Motor neuron (in vitro differentiated cells): Measurements from ENCODE around the gene SLC25A43. TPM values are rescaled to one million over a fixed set of nuclear protein-coding genes. Genes with fewer than 3 reads are reported as not detected.
"Not testable (repeated sequence)": the region's sequence is repeated elsewhere in the genome, so short reads cannot be mapped to it uniquely, and the experiment has no call there.

Source experiments
- ATAC-seq, 8 experiments: fragments of 200-7000 bp; cut with Tn5 transposase; replicated peaks in 6 of 8; 2 replicates each; pipeline ENCODE4 v1.8.0; 2021; ENCODE audit warnings: mild to moderate bottlenecking in 8 of 8, moderate library complexity in 8 of 8
- H3K27ac ChIP-seq, 2 donors: fragments of 250-450 bp; sonication (Bioruptor Pico); 2 replicates each; pipeline ENCODE4 v1.9.0; 2021; ENCODE audit warnings: antibody characterized with exemption in 2 of 2, mild to moderate bottlenecking in 2 of 2, moderate library complexity in 1 of 2
- H3K4me1 ChIP-seq, 2 donors: fragments of 250-450 bp; sonication (Bioruptor Pico); replicated peaks in 1 of 2; 2 replicates each; pipeline ENCODE4 v1.6.1; 2021; ENCODE audit warnings: antibody characterized with exemption in 2 of 2, mild to moderate bottlenecking in 2 of 2, moderate library complexity in 1 of 2
- H3K4me3 ChIP-seq, 5 donors: fragments of 250-450 bp; sonication (Bioruptor Pico); 2 replicates each; pipeline ENCODE4 v1.9.0; 2021; ENCODE audit warnings: antibody characterized with exemption in 5 of 5, mild to moderate bottlenecking in 5 of 5, moderate library complexity in 4 of 5
- WGBS, 10 experiments: fragments of 450-650 bp; shearing (Covaris generic); methylation state at CpG; one replicate each; pipeline ENCODE4 v1.0.0; 2022; 5-methylcytosine and 5-hydroxymethylcytosine counted together
- in situ Hi-C, 9 experiments: fragments of 400-800 bp; cut with MboI; loops; one replicate each; pipeline ENCODE4 v1.15.0; 2021; ENCODE audit warnings: low sequenced_read_pairs in 9 of 9, low pct_unique_long_range_greater_than_20kb in 2 of 9; ENCODE audit not compliant: unreplicated experiment in 9 of 9
- total RNA-seq, 8 experiments: library from RNA; unstranded; fragments of 300-600 nt; gene quantifications; 2 replicates each; pipeline versions ENCODE4 v1.2.3 to v1.2.4, GENCODE V29; 2022

The SLC25A43 gene
- total RNA-seq, 8 experiments from 2014 or later, result 0.16 to 8.3 (median 2.1) TPM

GRCh38 chrX:119417376-119417775, 18.2 kb downstream of the SLC25A43 start:
- WGBS, 10 experiments, result 40 to 100% (median 71%) methylated on average over 1 to 3 of the region's 4 CpGs; no CpG with 5 or more reads in 6 of the 10 experiments

GRCh38 chrX:119417842-119418241, 18.7 kb downstream of the SLC25A43 start:
- in situ Hi-C loops, result no loop called here
- H3K4me1 ChIP-seq, result no peaks in the 10 kb centered on the region
- H3K4me3 ChIP-seq, result no peak overlapping the region
- no peak overlapping the region for H3K27ac ChIP-seq
- peak in 1 of 8 experiments; percentile 25 for ATAC-seq
- WGBS, 10 experiments, result 0 to 40% (median 17%) methylated on average over 1 of the region's 1 CpG; no CpG with 5 or more reads in 7 of the 10 experiments

More at GRCh38 chrX:119417376-119417775, 18.2 kb downstream of the SLC25A43 start:
- H3K4me3 ChIP-seq, result no peak overlapping the region
- H3K27ac ChIP-seq, result no peak overlapping the region
- no peak for ATAC-seq
- in situ Hi-C loops, result no loop called here
- H3K4me1 ChIP-seq, result no peaks in the 10 kb centered on the region

GRCh38 chrX:119419146-119419545, 20.0 kb downstream of the SLC25A43 start:
- no peak for ATAC-seq
- Histone ChIP-seq H3K4me3 (no peak overlapping the region), H3K4me1 (no peaks in the 10 kb centered on the region), H3K27ac (no peak overlapping the region)
- in situ Hi-C loops, result no loop called here
- 100% methylated on average over 1 of the region's 4 CpGs; no CpG with 5 or more reads in 8 of the 10 experiments for WGBS, 10 experiments

GRCh38 chrX:119419898-119420297, 20.8 kb downstream of the SLC25A43 start:
- 70 to 100% (median 80%) methylated on average over 1 to 2 of the region's 2 CpGs; no CpG with 5 or more reads in 7 of the 10 experiments for WGBS, 10 experiments
- H3K4me1 ChIP-seq, result no peaks in the 10 kb centered on the region
- ATAC-seq, result no peak
- H3K4me3 ChIP-seq, result no peak overlapping the region
- in situ Hi-C loops, result no loop called here
- no peak overlapping the region for H3K27ac ChIP-seq

- in situ Hi-C loops, result no loop called here
- Histone ChIP-seq H3K4me1 (no peaks in the 10 kb centered on the region), H3K4me3 (no peak overlapping the region), H3K27ac (no peak overlapping the region)
- ATAC-seq, result no peak
- 15 to 80% (median 68%) methylated on average over 1 to 3 of the region's 7 CpGs; no CpG with 5 or more reads in 5 of the 10 experiments for WGBS, 10 experiments
Measured at GRCh38 chrX:119421016-119421705, 22.0 kb downstream of the SLC25A43 start.

- Histone ChIP-seq H3K4me1 (no peaks in the 10 kb centered on the region), H3K27ac (no peak overlapping the region), H3K4me3 (no peak overlapping the region)
- in situ Hi-C loops, result no loop called here
- no peak for ATAC-seq
- WGBS, 10 experiments, result 50 to 100% (median 73%) methylated on average over 1 to 3 of the region's 14 CpGs; no CpG with 5 or more reads in 7 of the 10 experiments
Measured at GRCh38 chrX:119423631-119424030, 24.5 kb downstream of the SLC25A43 start.

- no peak for ATAC-seq
- Histone ChIP-seq H3K4me3 (no peak overlapping the region), H3K4me1 (no peaks in the 10 kb centered on the region), H3K27ac (no peak overlapping the region)
- in situ Hi-C loops, result no loop called here
- 17 to 100% (median 60%) methylated on average over 1 to 3 of the region's 6 CpGs; no CpG with 5 or more reads in 5 of the 10 experiments for WGBS, 10 experiments
Measured at GRCh38 chrX:119424999-119425398, 25.9 kb downstream of the SLC25A43 start.

GRCh38 chrX:119427024-119427794, 28.1 kb downstream of the SLC25A43 start:
- Histone ChIP-seq H3K27ac (no peak overlapping the region), H3K4me3 (no peak overlapping the region), H3K4me1 (no peaks in the 10 kb centered on the region)
- no peak for ATAC-seq
- in situ Hi-C loops, result no loop called here
- 60 to 68% methylated on average over 2 to 3 of the region's 9 CpGs; no CpG with 5 or more reads in 8 of the 10 experiments for WGBS, 10 experiments

GRCh38 chrX:119427795-119428185, 28.7 kb downstream of the SLC25A43 start:
- 40 to 92% (median 80%) methylated on average over 1 to 3 of the region's 4 CpGs; no CpG with 5 or more reads in 3 of the 10 experiments for WGBS, 10 experiments
- ATAC-seq, result no peak
- no peak overlapping the region for H3K27ac ChIP-seq
- no peak overlapping the region for H3K4me3 ChIP-seq
- in situ Hi-C loops, result no loop called here
- H3K4me1 ChIP-seq, result no peaks in the 10 kb centered on the region

- Histone ChIP-seq H3K4me3 (no peak overlapping the region), H3K4me1 (no peaks in the 10 kb centered on the region), H3K27ac (no peak overlapping the region)
- ATAC-seq, result no peak
- 35 to 100% (median 60%) methylated on average over 1 to 3 of the region's 4 CpGs; no CpG with 5 or more reads in 7 of the 10 experiments for WGBS, 10 experiments
- in situ Hi-C loops, result no loop called here
Measured at GRCh38 chrX:119429471-119429870, 30.3 kb downstream of the SLC25A43 start.

GRCh38 chrX:119441295-119441694, 42.2 kb downstream of the SLC25A43 start:
- H3K4me1 ChIP-seq, in situ Hi-C loops, H3K27ac ChIP-seq, ATAC-seq: not testable (repeated sequence)
- peak overlapping the region in 1 of 5 donors; percentile 5 for H3K4me3 ChIP-seq
- no CpG with 5 or more reads among the region's 17 CpGs for WGBS, 10 experiments

- in situ Hi-C loops, result no loop called here
- no peak for ATAC-seq
- H3K4me3 ChIP-seq, result no peak overlapping the region
Measured at GRCh38 chrX:119442286-119442685, 43.1 kb downstream of the SLC25A43 start.

GRCh38 chrX:119453202-119453601, 54.1 kb downstream of the SLC25A43 start:
- WGBS, 10 experiments, result 40 to 100% (median 74%) methylated on average over 1 to 4 of the region's 4 CpGs; no CpG with 5 or more reads in 6 of the 10 experiments
- ATAC-seq, result no peak
- in situ Hi-C loops, result no loop called here
- Histone ChIP-seq H3K4me3 (no peak overlapping the region), H3K4me1 (no peaks in the 10 kb centered on the region), H3K27ac (no peak overlapping the region)

More at GRCh38 chrX:119442286-119442685, 43.1 kb downstream of the SLC25A43 start:
- H3K27ac ChIP-seq, result no peak overlapping the region
- H3K4me1 ChIP-seq, result no peaks in the 10 kb centered on the region
- 0 to 100% (median 68%) methylated on average over 1 of the region's 2 CpGs; no CpG with 5 or more reads in 6 of the 10 experiments for WGBS, 10 experiments
